HG03439 (cell line): ENCODE results near the gene CAMK4.

Source experiments
- ATAC-seq: cut with Tn5 transposase; IDR thresholded peaks from one replicate; pipeline ENCODE4 v1.9.1; 2021; ENCODE audit warnings: mild to moderate bottlenecking, moderate library complexity; ENCODE audit not compliant: unreplicated experiment

Gene CAMK4

GRCh38 chr5:111223787-111224560 lies at the start of gene CAMK4:
CAMK4 (plus strand) TSS chr5:111224384; CDS start chr5:111224484, 100 bp downstream.
- ATAC-seq = peak; percentile 79

- ATAC-seq = no peak
Measured at GRCh38 chr5:111183064-111183463, 41.1 kb upstream of the CAMK4 start.

DNA sequence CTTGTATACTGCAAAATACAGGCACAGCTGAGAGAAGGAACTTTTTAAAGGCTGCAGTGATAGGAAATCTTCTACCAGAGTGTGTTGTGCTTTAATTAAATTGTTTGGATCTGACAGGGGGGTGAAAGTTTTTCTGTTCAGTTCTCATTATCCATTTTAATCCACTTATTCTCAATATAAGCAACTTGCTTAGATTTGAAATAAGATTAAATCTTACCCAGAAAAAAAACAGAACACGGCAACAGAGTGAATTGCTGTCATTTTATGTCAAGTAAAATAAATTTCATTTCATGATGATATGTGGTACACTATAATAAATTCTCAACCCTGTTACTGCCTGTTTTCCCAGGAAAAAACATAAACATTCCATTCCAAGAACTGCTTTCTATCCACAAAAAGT lies 37.1 kb upstream of the CAMK4 start:
- ATAC-seq = no peak

DNA sequence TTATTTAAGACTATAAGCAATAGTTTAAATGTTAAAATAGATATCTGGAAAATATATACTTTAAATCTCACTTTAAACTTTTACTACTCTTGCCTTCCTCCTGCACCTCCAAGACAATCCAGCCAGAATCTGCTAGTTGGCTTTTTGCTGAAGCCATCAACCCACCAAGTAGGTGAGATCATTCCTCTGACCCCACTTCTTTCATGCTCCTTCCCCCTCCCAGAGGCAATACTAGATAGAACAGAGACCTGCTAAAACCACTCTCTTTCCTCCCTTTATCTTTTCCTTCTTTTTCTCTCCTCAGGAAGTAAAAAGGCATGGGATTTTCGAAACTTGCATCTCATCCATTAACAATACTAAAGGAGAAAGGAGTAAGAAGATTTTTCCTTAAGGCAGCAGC lies 30.1 kb upstream of the CAMK4 start:
- ATAC-seq = no peak

DNA sequence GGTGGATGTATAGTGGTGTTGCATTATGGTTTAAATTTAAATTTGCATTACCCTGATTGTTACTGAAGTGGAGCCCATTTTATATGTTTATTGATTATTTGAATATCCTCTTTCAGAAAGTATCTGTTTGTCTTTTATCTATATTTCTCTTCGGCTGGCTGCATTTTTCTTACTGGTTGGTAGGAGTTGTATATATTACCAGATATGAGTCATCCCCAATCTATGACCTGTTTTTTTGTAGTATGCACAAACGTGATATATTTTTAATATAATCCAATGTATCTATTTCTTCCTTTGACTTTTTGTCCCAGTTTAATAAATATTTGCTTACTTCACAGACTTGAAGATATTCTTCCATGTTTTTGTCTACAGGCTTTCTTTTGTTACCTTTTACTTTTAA lies 29.3 kb upstream of the CAMK4 start:
- ATAC-seq = no peak

- ATAC-seq = no peak
Measured at GRCh38 chr5:111197523-111197922, 26.7 kb upstream of the CAMK4 start.

- ATAC-seq = no peak
Measured at GRCh38 chr5:111198281-111198966, 25.8 kb upstream of the CAMK4 start.

DNA sequence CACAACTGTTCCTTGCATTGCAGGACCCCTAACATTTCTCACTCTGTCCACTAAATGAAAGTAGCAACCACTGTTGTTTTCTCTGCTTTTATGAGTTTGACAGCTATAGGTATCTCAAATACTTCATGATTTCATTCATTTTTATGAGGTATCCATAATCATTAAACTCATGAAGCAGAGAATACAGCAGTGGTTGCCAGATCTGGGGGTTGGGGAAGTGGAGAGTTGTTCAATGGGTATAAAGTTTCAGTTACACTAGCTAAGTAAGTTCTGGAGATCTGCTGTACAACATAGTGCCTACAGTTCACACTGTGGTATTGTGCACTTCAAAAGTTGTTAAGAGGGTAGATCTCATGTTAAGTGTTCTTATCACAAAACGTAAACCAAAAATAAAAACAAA lies 23.4 kb upstream of the CAMK4 start:
- ATAC-seq = no peak

DNA sequence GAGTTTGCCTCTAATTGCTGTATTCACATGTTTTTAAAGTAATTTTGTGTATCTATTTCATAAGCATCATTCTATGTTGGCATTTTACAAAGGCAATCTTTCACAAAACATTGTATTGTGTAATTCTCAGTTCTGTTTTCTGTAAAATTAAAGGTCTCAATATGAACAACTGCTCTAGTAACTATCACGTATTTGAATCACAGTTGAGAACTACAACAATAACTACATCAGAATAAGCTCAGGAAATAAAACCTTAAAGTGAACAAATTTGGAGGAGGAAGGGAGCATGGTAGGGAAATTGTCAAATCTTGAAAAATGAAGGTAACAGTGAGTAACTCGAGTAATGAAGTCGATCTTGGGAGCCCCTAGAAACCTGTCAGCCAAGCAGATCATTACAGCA lies 22.5 kb upstream of the CAMK4 start:
- ATAC-seq = no peak

DNA sequence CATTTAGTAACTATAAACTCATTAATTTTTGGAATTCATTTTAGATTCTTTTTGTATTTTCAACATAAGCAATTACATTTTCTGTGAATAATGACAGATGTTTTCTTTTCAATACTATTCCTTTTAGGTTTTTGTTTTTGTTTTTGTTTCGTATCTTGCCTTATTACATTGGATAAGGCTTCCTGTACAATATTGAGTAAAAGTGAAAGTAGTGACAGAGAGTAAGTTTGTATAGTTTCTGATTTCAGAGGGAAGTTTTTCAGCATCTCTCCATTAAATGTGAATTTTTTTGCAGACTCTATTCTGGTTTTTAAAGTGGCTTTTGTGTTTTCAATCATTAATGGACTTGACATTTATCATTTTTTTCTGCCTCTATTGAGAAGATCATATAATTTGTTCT lies 12.8 kb upstream of the CAMK4 start:
- no peak for ATAC-seq

DNA sequence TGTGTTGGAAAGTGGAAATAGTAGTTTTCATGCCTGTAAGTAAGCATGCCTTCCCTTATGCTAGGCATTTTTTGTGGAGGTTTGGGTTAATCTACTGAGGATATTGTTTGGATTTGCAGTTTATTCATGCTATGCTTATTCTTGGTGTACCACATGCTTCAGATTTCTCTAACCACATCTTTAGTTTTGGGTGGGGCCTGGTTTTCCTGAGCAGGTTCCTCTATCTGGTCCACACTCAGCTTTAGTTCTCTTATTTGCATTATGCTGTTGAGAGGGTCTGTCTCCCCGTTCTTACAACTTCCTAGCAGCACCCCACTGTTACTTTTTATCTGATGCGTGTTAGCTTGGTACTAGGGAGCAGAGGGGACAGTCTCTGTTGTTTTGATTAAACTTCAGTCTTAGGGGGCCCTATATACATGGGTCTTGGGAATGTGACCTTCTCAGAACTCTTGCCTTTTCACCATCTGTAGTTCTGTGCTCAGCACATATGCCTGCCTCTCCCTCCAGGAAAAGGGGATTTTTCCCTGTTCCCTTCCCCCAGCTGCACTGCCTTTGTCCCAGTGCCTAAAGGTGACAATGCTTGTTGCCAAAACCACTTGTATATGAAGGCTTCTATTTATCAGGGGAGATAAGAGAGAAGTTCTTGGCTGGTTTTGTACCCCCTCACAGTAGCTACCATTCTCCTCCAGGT lies 10.0 kb upstream of the CAMK4 start:
- no peak for ATAC-seq

GRCh38 chr5:111215971-111216370 lies 8.2 kb upstream of the CAMK4 start:
- ATAC-seq = no peak

DNA sequence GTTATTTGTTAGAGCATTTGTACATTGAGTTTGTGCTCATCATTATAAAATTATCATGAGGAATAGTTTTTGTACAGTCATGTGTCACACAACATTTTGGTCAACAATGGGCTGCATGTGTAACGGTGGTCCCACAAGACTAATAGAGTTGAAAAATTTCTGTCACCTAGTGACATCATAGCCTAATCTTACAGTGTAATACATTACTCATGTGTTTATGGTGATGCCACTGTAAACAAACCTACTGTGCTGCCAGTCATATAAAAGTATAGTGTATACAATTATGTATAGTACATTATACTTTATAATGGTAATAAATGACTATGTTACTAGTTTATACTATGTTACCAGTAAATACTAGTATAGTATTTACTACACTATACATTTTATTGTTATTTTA lies 3.0 kb upstream of the CAMK4 start:
- no peak for ATAC-seq

DNA sequence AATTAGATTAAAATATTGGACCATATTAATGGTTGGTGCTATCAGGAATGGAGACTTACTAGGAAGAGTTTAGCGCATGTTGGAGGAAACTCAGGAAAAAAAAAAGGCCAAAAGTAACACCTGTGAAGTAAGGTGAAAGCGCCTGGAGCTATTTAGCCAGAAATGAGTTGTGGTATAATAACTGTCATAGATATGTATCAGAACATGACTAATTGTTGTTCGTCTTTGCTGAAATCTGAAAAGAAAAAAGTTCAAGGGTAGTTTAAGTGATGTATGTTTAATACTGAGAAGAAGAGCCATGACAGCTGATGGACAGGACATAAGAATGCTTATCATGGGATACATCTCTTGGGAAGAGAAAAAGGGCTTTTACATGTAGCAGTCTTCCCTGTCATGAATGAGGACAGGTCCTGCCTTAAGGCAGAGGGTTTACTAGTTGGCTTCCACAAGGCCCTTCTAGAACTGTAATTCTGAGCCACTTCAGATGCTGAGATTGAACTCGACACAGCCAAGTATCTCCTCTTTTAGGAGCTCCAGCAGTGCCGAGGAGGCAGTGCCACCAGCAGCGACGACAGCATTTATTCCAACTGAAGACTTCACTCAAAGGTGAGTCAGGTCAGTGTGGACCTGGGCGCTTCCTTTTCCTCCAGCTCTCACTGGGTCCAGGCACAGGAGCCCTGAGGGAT lies 940 bp upstream of the CAMK4 start:
- no peak for ATAC-seq

- ATAC-seq = peak; percentile 44
Measured at GRCh38 chr5:111224561-111225345, 569 bp downstream of the CAMK4 start.

DNA sequence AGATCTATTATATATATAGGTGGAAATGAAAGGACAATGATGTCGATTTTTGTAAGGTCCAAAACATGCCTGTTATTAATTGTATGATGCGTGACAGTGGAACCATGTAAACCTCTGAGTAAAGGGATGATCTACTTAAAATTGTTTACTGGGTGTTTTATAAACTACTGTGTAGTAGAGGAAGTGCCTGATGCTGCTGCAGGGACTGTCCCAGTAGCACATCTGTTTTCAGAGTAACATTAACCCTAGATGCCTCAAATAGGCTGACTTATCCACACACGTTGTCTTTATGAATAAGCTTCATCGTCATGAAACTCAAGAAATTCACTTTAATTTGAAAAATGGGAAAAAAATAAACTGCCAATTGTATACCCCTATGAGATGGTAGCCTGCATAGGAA lies 1.7 kb downstream of the CAMK4 start:
- no peak for ATAC-seq

GRCh38 chr5:111226556-111226955 lies 2.4 kb downstream of the CAMK4 start:
- no peak for ATAC-seq

GRCh38 chr5:111227226-111227782 lies 3.1 kb downstream of the CAMK4 start:
- ATAC-seq = no peak

- no peak for ATAC-seq
Measured at GRCh38 chr5:111227801-111228200, 3.6 kb downstream of the CAMK4 start.

DNA sequence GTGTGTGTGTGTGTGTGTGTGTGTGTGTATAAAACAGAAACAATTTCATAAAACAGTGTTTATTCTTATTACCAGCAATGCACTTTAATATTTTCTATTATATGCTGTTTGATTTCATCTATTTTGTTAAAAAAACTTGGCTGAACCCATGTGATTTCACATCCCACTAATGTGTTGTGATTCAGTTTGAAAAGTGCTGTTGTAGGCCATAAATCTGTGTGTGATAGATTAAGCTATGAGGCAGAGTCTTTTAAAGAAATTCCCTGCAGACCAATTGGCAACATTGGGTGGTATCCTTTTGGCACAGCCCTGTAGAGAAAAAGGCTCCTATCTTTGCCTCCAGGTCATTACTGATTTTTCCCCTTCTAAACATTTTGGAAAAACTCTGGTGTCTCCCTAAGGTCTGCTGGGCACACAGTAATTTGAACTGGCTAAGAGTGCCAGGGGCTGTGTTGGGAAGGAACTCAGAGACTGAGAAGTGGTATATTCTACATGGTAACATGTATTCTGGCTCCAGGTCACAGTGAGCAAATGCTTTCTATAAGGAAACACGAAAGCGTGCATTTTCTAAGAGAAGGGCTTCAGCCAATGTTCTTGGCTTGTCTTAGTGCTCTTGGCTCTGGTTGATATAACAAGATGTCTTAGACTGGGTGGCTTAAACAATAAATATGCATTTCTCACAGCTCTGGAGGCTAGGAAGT lies 4.5 kb downstream of the CAMK4 start:
- ATAC-seq = no peak
